ENCODE results near the gene SLC35E1.
A peak's percentile ranks its signal among the peaks of the same experiment; 100 is the strongest.

The SLC35E1 gene

DNA sequence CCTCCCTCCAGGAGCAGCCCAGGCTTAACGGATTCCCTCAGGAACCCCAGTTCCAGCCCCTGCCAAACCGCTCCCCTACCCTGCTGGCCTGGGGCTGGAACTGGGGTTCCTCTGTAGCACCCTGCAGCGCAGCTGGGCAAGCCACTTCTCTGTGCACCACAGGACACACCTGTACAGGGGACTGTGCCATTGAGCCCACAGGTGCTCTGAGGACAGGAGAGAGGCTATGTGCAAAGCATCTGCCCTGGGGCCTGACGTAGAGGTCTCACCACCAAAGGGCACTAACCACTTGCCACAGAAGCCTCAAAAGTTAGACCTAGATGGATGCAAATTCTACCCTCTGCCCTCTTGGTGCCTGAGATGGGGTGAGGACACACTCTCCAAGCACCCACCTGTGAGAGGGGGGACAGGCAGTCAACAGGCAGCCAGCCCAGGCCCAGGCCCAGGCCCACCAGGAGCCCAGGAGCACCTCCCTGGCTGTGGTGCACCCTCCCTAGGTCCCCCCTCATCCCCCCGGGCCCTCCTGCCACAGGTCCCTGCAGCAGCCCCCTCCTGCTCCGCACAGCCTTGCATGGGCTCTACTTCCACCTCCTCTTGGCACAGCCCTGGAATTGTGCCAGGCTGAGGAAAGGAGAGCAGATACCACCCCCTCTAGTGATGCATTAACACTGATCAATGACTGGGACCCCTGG lies 27.6 kb upstream of the SLC35E1 start:
- H2AFZ ChIP-seq (ENCODE audit: low read depth), result no peak overlapping the region
- H4K20me1 ChIP-seq (ENCODE audit: insufficient read depth), result peaks cover 14% of the 10 kb centered on the region; the same call in 1 of the 2 replicates
- peaks cover 91% of the 10 kb centered on the region for H3K4me1 ChIP-seq (ENCODE audit: low read depth, poor library complexity, severe bottlenecking)
- no peak overlapping the region for H3K27ac ChIP-seq
- TF ChIP-seq, protein P1, sequence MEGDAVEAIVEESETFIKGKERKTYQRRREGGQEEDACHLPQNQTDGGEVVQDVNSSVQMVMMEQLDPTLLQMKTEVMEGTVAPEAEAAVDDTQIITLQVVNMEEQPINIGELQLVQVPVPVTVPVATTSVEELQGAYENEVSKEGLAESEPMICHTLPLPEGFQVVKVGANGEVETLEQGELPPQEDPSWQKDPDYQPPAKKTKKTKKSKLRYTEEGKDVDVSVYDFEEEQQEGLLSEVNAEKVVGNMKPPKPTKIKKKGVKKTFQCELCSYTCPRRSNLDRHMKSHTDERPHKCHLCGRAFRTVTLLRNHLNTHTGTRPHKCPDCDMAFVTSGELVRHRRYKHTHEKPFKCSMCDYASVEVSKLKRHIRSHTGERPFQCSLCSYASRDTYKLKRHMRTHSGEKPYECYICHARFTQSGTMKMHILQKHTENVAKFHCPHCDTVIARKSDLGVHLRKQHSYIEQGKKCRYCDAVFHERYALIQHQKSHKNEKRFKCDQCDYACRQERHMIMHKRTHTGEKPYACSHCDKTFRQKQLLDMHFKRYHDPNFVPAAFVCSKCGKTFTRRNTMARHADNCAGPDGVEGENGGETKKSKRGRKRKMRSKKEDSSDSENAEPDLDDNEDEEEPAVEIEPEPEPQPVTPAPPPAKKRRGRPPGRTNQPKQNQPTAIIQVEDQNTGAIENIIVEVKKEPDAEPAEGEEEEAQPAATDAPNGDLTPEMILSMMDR (conservative IDR thresholded peaks at IDR 0.05; ENCODE audit: low read depth, low read length), result no peak
- no peak overlapping the region for H3K4me3 ChIP-seq (IDR thresholded peaks at IDR 0.05; ENCODE audit: insufficient read depth, low read depth, low read length)
- H3K9ac ChIP-seq, result no peak overlapping the region
- H3K4me2 ChIP-seq, result no peak overlapping the region
- no peaks in the 10 kb centered on the region for H3K27me3 ChIP-seq (ENCODE audit: insufficient read depth, low read depth)
- no peaks in the 10 kb centered on the region for H3K36me3 ChIP-seq (ENCODE audit: insufficient read depth)
- peaks cover 99% of the 10 kb centered on the region for H3K79me2 ChIP-seq (ENCODE audit: insufficient read depth, low read depth)

DNA sequence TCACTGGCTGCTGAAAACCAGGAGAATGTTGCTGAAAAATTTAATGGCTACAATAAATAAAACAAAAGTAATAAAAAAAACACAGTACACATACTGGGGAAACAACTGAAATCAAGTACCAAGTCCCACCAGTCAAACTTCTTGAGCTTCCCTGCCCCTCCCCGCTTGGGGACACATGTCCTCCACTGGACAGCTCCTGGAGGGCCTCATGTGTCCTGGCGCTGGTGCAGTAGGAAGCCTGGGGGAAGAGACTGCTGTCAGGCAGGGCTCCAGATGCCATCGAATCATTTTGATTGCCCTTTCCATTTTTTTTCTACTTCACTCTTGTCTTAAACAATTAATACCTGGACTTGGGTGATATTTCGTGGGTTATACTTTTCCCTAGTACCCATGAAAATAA lies 26.6 kb upstream of the SLC35E1 start:
- TF ChIP-seq, protein P1 (conservative IDR thresholded peaks at IDR 0.05; ENCODE audit: low read depth, low read length), result no peak
- Histone ChIP-seq H3K27me3 (ENCODE audit: insufficient read depth, low read depth) (no peaks in the 10 kb centered on the region), H4K20me1 (ENCODE audit: insufficient read depth) (peaks cover 14% of the 10 kb centered on the region; the same call in 1 of the 2 replicates), H3K4me2 (no peak overlapping the region), H3K9ac (no peak overlapping the region), H3K36me3 (ENCODE audit: insufficient read depth) (no peaks in the 10 kb centered on the region), H3K79me2 (ENCODE audit: insufficient read depth, low read depth) (peaks cover 91% of the 10 kb centered on the region), H3K4me1 (ENCODE audit: low read depth, poor library complexity, severe bottlenecking) (peaks cover 91% of the 10 kb centered on the region), H2AFZ (ENCODE audit: low read depth) (no peak overlapping the region), H3K27ac (no peak overlapping the region), H3K4me3 (IDR thresholded peaks at IDR 0.05; ENCODE audit: insufficient read depth, low read depth, low read length) (no peak overlapping the region)

DNA sequence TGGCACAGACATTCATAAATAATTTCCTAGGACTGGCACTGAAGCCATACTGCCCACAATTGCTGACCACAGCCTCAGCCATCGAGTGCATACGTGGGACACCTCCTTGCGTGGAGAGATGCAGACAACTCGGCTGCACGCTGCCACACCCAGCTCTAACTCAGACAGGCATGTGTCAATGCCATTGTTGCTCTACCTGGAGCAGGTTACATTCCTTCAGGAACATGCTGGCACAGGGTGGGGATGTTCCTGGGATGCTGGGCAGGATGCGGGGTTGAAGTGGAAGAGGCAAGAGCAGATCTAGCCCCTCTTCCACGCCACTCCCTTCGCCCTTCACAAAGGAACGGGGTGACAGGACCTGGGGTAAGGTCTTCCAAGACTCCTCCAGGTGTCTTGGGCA lies 24.2 kb upstream of the SLC35E1 start:
- TF ChIP-seq, protein P1 (conservative IDR thresholded peaks at IDR 0.05; ENCODE audit: low read depth, low read length), result no peak
- Histone ChIP-seq H3K4me2 (peak overlapping the region; percentile 99), H3K36me3 (ENCODE audit: insufficient read depth) (no peaks in the 10 kb centered on the region), H4K20me1 (ENCODE audit: insufficient read depth) (peaks cover 5% of the 10 kb centered on the region; the same call in 1 of the 2 replicates), H3K27me3 (ENCODE audit: insufficient read depth, low read depth) (no peaks in the 10 kb centered on the region), H3K9ac (no peak overlapping the region), H3K4me3 (IDR thresholded peaks at IDR 0.05; ENCODE audit: insufficient read depth, low read depth, low read length) (no peak overlapping the region), H2AFZ (ENCODE audit: low read depth) (no peak overlapping the region), H3K4me1 (ENCODE audit: low read depth, poor library complexity, severe bottlenecking) (peaks cover 99% of the 10 kb centered on the region), H3K27ac (peak overlapping the region; percentile 99), H3K79me2 (ENCODE audit: insufficient read depth, low read depth) (peaks cover 91% of the 10 kb centered on the region)

DNA sequence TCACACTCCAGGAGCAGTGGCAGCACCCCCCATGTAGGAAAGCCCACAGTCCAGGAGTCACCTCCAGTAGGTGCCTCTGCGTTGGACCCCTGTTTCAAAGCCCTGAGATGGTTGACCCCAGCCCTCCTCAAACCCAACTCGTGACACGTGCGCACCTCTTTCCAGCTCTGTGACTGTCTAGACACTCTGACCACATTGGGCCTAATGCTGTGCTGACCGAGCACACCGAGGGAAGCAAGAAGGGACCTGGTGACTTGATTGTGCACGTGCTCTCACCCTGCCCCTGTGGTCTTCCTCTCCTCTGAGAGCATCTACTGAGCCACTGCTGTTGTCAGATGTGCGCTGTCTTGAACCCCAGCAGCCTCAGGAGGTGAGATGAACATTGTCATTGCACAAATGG lies 22.9 kb upstream of the SLC35E1 start:
- TF ChIP-seq, protein P1 (conservative IDR thresholded peaks at IDR 0.05; ENCODE audit: low read depth, low read length), result no peak
- Histone ChIP-seq H3K36me3 (ENCODE audit: insufficient read depth) (no peaks in the 10 kb centered on the region), H3K9ac (peak overlapping the region; percentile 78), H2AFZ (ENCODE audit: low read depth) (no peak overlapping the region; the same call in 1 of the 2 replicates), H3K79me2 (ENCODE audit: insufficient read depth, low read depth) (peaks cover 90% of the 10 kb centered on the region), H3K4me3 (IDR thresholded peaks at IDR 0.05; ENCODE audit: insufficient read depth, low read depth, low read length) (no peak overlapping the region), H3K27ac (peak overlapping the region; percentile 99), H3K4me1 (ENCODE audit: low read depth, poor library complexity, severe bottlenecking) (peaks cover 99% of the 10 kb centered on the region), H3K27me3 (ENCODE audit: insufficient read depth, low read depth) (no peaks in the 10 kb centered on the region), H3K4me2 (peak overlapping the region; percentile 99), H4K20me1 (ENCODE audit: insufficient read depth) (no peaks in the 10 kb centered on the region; the same call in 1 of the 2 replicates)
